ENCODE results near the gene ADCY2.
A peak's percentile ranks its signal among the peaks of the same experiment; 100 is the strongest.

The ADCY2 gene

GRCh38 chr5:7673658-7674057 lies 277.7 kb downstream of the ADCY2 start:
- no peak for DNase-seq

GRCh38 chr5:7676455-7676854 lies 280.5 kb downstream of the ADCY2 start:
- DNase-seq = no peak

GRCh38 chr5:7678030-7678429 lies 282.1 kb downstream of the ADCY2 start:
- no peak for DNase-seq

- DNase-seq = no peak
These were observed 283.7 kb downstream of the ADCY2 start for GRCh38 chr5:7679663-7680062.

- DNase-seq = no peak
These were observed 284.3 kb downstream of the ADCY2 start for GRCh38 chr5:7680260-7680659.

GRCh38 chr5:7682379-7682778 lies 286.4 kb downstream of the ADCY2 start:
- no peak for DNase-seq

GRCh38 chr5:7683753-7684152 lies 287.8 kb downstream of the ADCY2 start:
- DNase-seq = no peak

- DNase-seq = no peak
These were observed 288.9 kb downstream of the ADCY2 start for GRCh38 chr5:7684826-7685225.

- no peak for DNase-seq
These were observed 290.9 kb downstream of the ADCY2 start for GRCh38 chr5:7686794-7687193.

GRCh38 chr5:7690557-7690956 lies 294.6 kb downstream of the ADCY2 start:
- no peak for DNase-seq

- no peak for DNase-seq
These were observed 309.3 kb downstream of the ADCY2 start for GRCh38 chr5:7705261-7705660.

- no peak for DNase-seq
These were observed 309.8 kb downstream of the ADCY2 start for GRCh38 chr5:7705736-7706135.

- DNase-seq = no peak
These were observed 310.3 kb downstream of the ADCY2 start for GRCh38 chr5:7706256-7706655.

- DNase-seq = no peak
These were observed 318.2 kb downstream of the ADCY2 start for GRCh38 chr5:7714119-7714518.

GRCh38 chr5:7714697-7715096 lies 318.8 kb downstream of the ADCY2 start:
- DNase-seq = no peak

GRCh38 chr5:7717691-7718090 lies 321.8 kb downstream of the ADCY2 start:
- DNase-seq = no peak

GRCh38 chr5:7728076-7728475 lies 332.1 kb downstream of the ADCY2 start:
- no peak for DNase-seq

GRCh38 chr5:7741415-7742065 lies 345.6 kb downstream of the ADCY2 start:
- DNase-seq = no peak

GRCh38 chr5:7742241-7742656 lies 346.3 kb downstream of the ADCY2 start:
- DNase-seq = no peak

GRCh38 chr5:7745882-7746610 lies 350.1 kb downstream of the ADCY2 start:
- peak; percentile 9 for DNase-seq

GRCh38 chr5:7747728-7748127 lies 351.8 kb downstream of the ADCY2 start:
- no peak for DNase-seq

GRCh38 chr5:7749626-7750025 lies 353.7 kb downstream of the ADCY2 start:
- DNase-seq = no peak

- DNase-seq = no peak
These were observed 355.9 kb downstream of the ADCY2 start for GRCh38 chr5:7751874-7752273.

- DNase-seq = no peak
These were observed 357.2 kb downstream of the ADCY2 start for GRCh38 chr5:7753181-7753580.

GRCh38 chr5:7753596-7753995 lies 357.7 kb downstream of the ADCY2 start:
- no peak for DNase-seq
